GM18508 (cell line): ENCODE results near the gene CAMTA1.
"Not testable (repeated sequence)": the region's sequence is repeated elsewhere in the genome, so short reads cannot be mapped to it uniquely, and the experiment has no call there.

Experiments used
- ATAC-seq: cut with Tn5 transposase; IDR thresholded peaks from one replicate; pipeline ENCODE4 v1.9.1; 2021; ENCODE audit warnings: moderate number of reproducible peaks; ENCODE audit not compliant: insufficient read depth, unreplicated experiment

CAMTA1 gene

GRCh38 chr1:7689307-7689706 is 904.1 kb downstream of the CAMTA1 start:
- not testable (repeated sequence) for ATAC-seq

DNA sequence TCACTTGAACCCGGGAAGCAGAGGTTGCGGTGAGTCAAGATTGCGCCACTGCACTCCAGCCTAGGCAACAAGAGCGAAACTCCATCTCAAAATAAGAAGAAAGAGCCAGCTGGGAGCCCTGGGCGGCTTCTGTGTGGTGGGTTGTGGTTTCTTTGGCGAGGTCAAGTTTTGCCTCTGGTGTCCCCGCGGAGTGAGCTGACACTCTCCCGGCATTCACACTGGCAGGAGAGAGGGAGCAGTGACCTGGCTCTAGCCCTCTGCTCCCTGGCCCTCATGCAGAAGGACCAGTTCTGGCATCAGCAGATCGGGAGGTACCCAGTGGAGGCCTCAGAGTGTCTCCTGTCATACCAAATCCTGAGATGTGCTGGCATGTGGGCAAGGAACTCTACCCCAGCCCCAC is 904.8 kb downstream of the CAMTA1 start:
- ATAC-seq, result no peak

GRCh38 chr1:7690496-7691182 is 905.4 kb downstream of the CAMTA1 start:
- ATAC-seq, result no peak

DNA sequence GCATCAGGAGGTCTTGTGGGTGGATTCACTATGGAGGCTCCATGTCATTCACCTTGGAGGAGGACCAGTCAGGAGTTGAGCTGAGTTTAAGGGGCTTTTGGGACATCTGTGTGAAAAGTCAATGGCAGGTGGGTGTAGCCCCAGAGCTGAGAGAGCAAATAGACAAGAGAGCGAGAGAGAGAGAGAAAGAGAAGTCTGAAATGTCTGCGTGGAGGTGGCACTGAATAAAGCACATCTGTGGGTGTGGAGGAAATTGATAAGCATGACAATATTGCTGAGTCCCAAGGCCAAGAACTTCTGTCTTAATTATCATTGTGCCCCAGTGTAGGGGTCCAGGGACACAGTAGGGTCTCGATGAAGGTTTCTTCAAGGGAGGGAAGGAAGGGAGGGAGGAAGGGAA is 906.3 kb downstream of the CAMTA1 start:
- ATAC-seq, result no peak

DNA sequence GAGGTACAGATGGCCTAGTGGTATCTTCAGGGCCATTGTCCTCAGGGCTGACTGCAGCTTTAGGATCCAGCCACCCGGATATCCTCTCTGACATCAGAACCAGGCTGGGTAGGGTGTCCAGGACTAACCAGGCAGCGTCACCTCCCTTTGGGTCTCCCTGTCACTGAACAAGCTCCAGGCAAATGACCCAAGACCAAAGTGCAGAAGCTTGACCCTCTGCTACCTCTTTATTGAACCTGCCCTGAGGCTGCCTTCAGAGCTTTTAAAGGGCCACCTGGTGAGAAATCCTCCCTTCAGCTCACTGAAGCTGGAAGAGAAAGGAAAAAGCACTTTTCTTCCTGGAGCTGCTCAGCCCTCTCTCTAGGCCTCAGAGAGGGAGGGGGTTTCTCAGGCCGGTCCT is 906.8 kb downstream of the CAMTA1 start:
- no peak for ATAC-seq

- not testable (repeated sequence) for ATAC-seq
These were observed 907.8 kb downstream of the CAMTA1 start for GRCh38 chr1:7693037-7693436.

GRCh38 chr1:7693662-7694061 is 908.4 kb downstream of the CAMTA1 start:
- ATAC-seq, result no peak

GRCh38 chr1:7694600-7695496 is 909.6 kb downstream of the CAMTA1 start:
- no peak for ATAC-seq

DNA sequence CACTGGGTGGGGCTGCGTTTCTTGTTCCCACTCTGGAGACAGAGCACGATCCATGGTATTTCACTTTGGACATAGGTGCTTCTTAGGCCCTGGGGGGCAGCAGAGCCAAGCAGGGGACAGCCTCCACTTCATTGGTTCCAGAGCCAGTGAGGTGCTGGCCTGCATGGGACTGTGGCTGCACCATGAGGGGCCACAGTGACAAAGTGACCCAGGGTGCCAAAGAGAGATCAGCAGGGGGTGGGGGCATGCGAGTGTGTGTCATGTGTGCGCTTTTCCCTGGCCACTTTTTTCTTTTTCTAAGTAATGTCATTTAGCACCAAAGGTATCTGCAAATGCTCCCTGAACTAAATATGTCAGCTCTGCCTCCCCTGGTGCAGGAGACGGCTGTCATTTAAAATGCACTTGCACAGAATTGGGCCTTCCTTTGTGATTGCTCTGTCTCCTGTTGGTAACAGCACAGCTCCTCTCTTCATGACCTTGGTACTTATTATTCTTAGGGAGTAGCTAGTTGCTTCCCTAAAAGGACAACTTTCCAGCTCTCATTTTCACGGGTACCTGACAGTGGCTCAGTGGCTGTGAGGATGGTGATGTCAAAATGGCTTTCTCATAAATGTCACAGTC is 910.4 kb downstream of the CAMTA1 start:
- no peak for ATAC-seq

- no peak for ATAC-seq
These were observed 913.4 kb downstream of the CAMTA1 start for GRCh38 chr1:7698641-7699040.

GRCh38 chr1:7702365-7702764 is 917.1 kb downstream of the CAMTA1 start:
- no peak for ATAC-seq

DNA sequence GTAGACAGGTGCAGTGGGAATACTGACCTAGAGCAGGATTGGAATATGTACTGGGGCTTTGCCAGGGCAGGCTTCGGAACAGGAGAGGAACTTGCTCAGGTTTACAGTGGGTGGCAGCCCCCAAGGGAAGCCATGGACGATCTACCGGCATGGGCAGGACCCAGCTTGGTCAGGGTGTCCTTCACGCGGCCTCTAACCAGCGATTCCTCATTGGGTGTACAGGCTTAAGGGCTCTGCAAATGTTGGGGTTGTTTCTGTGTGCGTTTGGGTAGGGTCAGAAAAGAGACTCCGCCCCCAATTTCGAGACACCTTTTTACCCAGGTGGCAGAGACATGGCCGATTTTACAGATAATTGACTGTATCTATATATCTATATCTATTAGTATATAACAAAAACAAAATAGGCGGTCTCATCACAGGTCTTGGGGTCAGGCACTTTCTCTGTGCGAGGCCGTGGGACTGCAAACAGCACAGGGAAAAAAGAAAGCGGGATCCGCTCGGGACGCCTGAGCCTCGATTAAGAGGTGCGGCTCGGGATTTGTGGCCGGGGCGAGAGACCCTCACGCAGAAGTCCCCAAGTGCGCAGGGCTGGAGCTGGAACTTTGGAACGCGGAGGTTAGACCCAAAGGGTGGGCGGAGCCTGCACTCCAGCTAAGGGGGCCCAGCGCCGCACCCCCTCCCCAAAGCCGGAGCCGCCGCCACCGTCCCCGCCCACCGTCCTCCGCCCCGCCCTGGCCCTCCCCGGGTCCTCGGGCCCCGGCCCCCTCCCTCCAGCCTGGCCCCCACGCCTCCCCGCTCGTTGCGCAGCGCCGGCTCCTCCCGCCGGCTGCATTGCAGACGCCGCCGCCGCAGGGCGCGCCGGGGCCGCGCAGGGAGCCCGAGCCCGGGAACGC is 918.3 kb downstream of the CAMTA1 start:
- no peak for ATAC-seq

GRCh38 chr1:7704214-7705047 is 919.2 kb downstream of the CAMTA1 start:
- ATAC-seq, result no peak

DNA sequence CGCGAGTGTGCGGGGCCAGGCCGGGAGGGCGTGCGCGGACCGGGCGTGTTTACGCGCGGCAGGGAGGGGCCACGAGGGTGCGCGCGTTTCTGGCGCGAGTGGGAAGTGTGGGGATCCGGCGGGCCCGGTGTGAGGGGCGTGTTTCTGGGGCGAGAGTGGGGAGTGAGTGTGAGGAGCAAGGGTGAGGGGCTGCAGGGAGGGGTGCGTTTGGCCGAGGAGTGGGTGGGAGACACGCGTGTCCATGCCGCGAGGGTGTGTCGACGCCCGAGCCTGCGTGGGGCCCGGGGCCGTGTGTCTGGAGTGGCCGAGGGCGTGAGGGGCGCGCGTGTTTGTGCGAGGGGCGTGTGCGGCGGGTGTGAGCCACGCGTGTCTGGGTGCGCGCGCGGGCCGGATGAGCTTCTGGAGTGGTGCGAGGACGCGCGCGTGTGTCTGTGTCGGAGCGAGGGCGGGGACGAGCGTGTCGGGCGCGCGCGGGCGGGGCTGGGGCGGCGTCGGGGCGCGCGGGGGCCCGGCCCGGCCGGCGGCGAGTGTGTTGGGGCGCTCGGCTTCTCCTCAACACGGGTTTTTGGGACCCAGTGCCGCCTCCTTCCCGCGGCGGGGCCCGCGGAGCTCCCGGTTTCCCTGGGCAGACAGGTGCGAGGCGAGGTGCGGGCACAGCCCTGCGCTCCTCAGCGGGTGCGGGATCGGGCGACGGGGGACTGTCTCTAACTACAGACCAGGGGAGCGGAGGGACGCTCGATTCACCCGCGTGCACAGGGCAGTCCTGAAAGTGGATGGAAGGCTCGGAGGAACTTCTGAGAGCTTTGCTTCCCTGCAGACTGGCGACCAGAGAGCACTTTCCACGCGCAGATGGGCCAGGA is 920.0 kb downstream of the CAMTA1 start:
- no peak for ATAC-seq

- no peak for ATAC-seq
These were observed 920.6 kb downstream of the CAMTA1 start for GRCh38 chr1:7705908-7706216.

- ATAC-seq, result no peak
These were observed 922.3 kb downstream of the CAMTA1 start for GRCh38 chr1:7707527-7707926.

DNA sequence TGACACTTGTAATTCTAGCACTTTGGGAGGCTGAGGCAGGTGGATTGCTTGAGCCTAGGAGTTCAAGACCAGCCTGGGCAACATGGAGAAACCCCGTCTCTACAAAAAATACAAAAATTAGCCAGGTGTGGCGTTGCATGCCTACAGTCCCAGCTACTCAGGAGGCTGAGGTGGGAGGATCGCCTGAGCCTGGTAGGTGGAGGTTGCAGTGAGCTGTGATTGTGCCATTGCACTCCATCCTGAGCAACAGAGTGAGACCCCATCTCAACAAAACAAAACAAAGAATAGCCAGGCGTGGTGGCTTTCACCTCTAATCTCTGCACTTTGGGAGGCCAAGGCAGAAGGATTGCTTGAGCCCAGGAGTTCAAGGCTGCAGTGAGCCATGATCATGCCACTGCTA is 922.8 kb downstream of the CAMTA1 start:
- ATAC-seq, result not testable (repeated sequence)

- no peak for ATAC-seq
These were observed 925.6 kb downstream of the CAMTA1 start for GRCh38 chr1:7710859-7711258.
